ENCODE results near the gene TTLL11.

Gene TTLL11

GRCh38 chr9:122084026-122084675, 9.0 kb downstream of the TTLL11 start:
- Histone ChIP-seq H3K4me1 (no peaks in the 10 kb centered on the region), H3K79me2 (no peaks in the 10 kb centered on the region), H3K36me3 (ENCODE audit: control insufficient read depth, insufficient read depth, low read length) (no peaks in the 10 kb centered on the region), H3K4me3 (ENCODE audit: low read depth, low read length) (no peak overlapping the region), H3K4me2 (ENCODE audit: low read length) (no peak overlapping the region), H3K27ac (no peak overlapping the region), H3K9me3 (ENCODE audit: control insufficient read depth, low read length) (no peaks in the 10 kb centered on the region), H3K9ac (no peak overlapping the region), H3K27me3 (ENCODE audit: control insufficient read depth, insufficient read depth, low read length) (no peaks in the 10 kb centered on the region), H2AFZ (no peak overlapping the region)
- no peak for TF ChIP-seq CTCF (IDR thresholded peaks at IDR 0.05)

- Histone ChIP-seq H3K4me1 (no peaks in the 10 kb centered on the region), H2AFZ (no peak overlapping the region), H3K79me2 (peaks cover 4% of the 10 kb centered on the region), H3K4me3 (ENCODE audit: low read depth, low read length) (no peak overlapping the region), H3K27me3 (ENCODE audit: control insufficient read depth, insufficient read depth, low read length) (no peaks in the 10 kb centered on the region), H3K27ac (no peak overlapping the region), H3K9ac (no peak overlapping the region), H3K9me3 (ENCODE audit: control insufficient read depth, low read length) (no peaks in the 10 kb centered on the region), H3K4me2 (ENCODE audit: low read length) (no peak overlapping the region), H3K36me3 (ENCODE audit: control insufficient read depth, insufficient read depth, low read length) (no peaks in the 10 kb centered on the region)
- no peak for TF ChIP-seq CTCF (IDR thresholded peaks at IDR 0.05)
Observed at GRCh38 chr9:122080986-122081385, 12.1 kb downstream of the TTLL11 start.

GRCh38 chr9:122078557-122078956, 14.6 kb downstream of the TTLL11 start:
- Histone ChIP-seq H2AFZ (no peak overlapping the region), H3K79me2 (peaks cover 4% of the 10 kb centered on the region), H3K27ac (no peak overlapping the region), H3K9me3 (ENCODE audit: control insufficient read depth, low read length) (no peaks in the 10 kb centered on the region), H3K4me2 (ENCODE audit: low read length) (no peak overlapping the region), H3K9ac (no peak overlapping the region), H3K36me3 (ENCODE audit: control insufficient read depth, insufficient read depth, low read length) (no peaks in the 10 kb centered on the region), H3K27me3 (ENCODE audit: control insufficient read depth, insufficient read depth, low read length) (no peaks in the 10 kb centered on the region), H3K4me1 (no peaks in the 10 kb centered on the region), H3K4me3 (ENCODE audit: low read depth, low read length) (no peak overlapping the region)
- no peak for TF ChIP-seq CTCF (IDR thresholded peaks at IDR 0.05)

- no peak overlapping the region for H3K4me3 ChIP-seq (ENCODE audit: low read depth, low read length)
- no peak overlapping the region for H2AFZ ChIP-seq
- no peak overlapping the region for H3K4me2 ChIP-seq (ENCODE audit: low read length)
- no peaks in the 10 kb centered on the region for H3K36me3 ChIP-seq (ENCODE audit: control insufficient read depth, insufficient read depth, low read length)
- H3K9me3 ChIP-seq (ENCODE audit: control insufficient read depth, low read length), result no peaks in the 10 kb centered on the region
- H3K27me3 ChIP-seq (ENCODE audit: control insufficient read depth, insufficient read depth, low read length), result no peaks in the 10 kb centered on the region
- peaks cover 7% of the 10 kb centered on the region for H3K79me2 ChIP-seq
- TF ChIP-seq CTCF (IDR thresholded peaks at IDR 0.05), result no peak
- no peak overlapping the region for H3K9ac ChIP-seq
- H3K4me1 ChIP-seq, result no peaks in the 10 kb centered on the region
- no peak overlapping the region for H3K27ac ChIP-seq
Observed at GRCh38 chr9:122076773-122077172, 16.3 kb downstream of the TTLL11 start.

GRCh38 chr9:122076117-122076516, 17.0 kb downstream of the TTLL11 start:
- Histone ChIP-seq H3K36me3 (ENCODE audit: control insufficient read depth, insufficient read depth, low read length) (no peaks in the 10 kb centered on the region), H3K4me2 (ENCODE audit: low read length) (no peak overlapping the region), H3K27me3 (ENCODE audit: control insufficient read depth, insufficient read depth, low read length) (no peaks in the 10 kb centered on the region), H3K79me2 (peaks cover 7% of the 10 kb centered on the region), H3K27ac (no peak overlapping the region), H3K9ac (no peak overlapping the region), H3K4me3 (ENCODE audit: low read depth, low read length) (no peak overlapping the region), H2AFZ (no peak overlapping the region), H3K9me3 (ENCODE audit: control insufficient read depth, low read length) (no peaks in the 10 kb centered on the region), H3K4me1 (no peaks in the 10 kb centered on the region)
- TF ChIP-seq CTCF (IDR thresholded peaks at IDR 0.05), result no peak
